Erythroblast (primary cell): ENCODE data around the gene KIF5A.

Experiments used
- GATA1 ChIP-seq: IDR thresholded peaks from 2 replicates; pipeline ENCODE4 v1.6.1; 2011; ENCODE audit warnings: low read depth, mild to moderate bottlenecking, control low read depth, low read length, moderate library complexity
- POLR2A ChIP-seq: IDR thresholded peaks from 2 replicates; pipeline ENCODE4 v1.6.1; 2011; ENCODE audit warnings: mild to moderate bottlenecking, low read length

DNA sequence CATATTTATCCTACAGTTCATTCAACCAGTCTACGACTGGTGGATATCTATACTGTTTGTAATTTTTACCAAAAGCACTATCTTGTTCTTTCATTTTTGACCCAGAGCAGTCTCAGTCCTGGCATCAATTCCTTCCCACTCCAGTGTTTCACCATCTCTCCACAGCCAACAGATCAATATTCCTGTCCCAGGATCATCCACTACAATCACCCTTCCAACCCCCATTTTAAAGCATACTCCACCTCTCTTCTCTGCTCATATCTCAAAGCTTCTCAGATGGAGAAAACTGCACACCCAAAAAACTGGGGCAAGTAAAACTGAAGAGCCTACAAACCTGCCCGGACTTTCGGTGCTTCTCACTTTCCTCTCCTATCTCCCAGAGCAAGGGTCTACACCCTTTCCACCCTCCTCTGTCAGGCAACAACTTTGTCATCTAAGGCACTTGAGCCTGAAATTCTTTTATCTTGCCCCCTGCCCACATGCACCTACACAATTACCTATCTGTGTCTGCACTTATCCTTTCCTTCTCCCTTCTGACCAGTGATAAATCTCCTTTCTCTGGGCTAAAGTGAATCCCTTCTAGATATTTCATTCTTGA is 37.1 kb downstream of the KIF5A start:
- TF ChIP-seq POLR2A, result no peak
- no peak for TF ChIP-seq GATA1
